Uterus (tissue), 4 donors: ENCODE data around the gene TFF1. TPM values are rescaled to one million over a fixed set of nuclear protein-coding genes. Genes with fewer than 3 reads are reported as not detected.

Experiments used
- DNase-seq, 2 donors: peaks; one replicate each; pipeline ENCODE4 v3.0.0-alpha.2; 2019 to 2020
- H3K27ac ChIP-seq, 2 donors: fragments of 200-600 bp; sonication (generic); 1 replicate in 1 of 2; 2 replicates in 1 of 2; pipeline ENCODE4 v1.5.1; 2016 to 2018
- H3K27me3 ChIP-seq, 2 donors: fragments of 200-600 bp; sonication (generic); one replicate each; pipeline ENCODE4 v1.5.1; 2018 to 2019; ENCODE audit warnings: control low read depth in 1 of 2
- H3K36me3 ChIP-seq, 2 donors: fragments of 200-600 bp; sonication (generic); one replicate each; pipeline ENCODE4 v1.5.1; 2019; ENCODE audit warnings: control low read depth in 1 of 2
- H3K4me1 ChIP-seq, 2 donors: fragments of 200-600 bp; sonication (generic); one replicate each; pipeline ENCODE4 v1.5.1; 2018 to 2019; ENCODE audit warnings: control low read depth in 1 of 2
- H3K4me3 ChIP-seq, 2 donors: fragments of 200-600 bp; sonication (generic); 1 replicate in 1 of 2; 2 replicates in 1 of 2; pipeline ENCODE4 v1.5.1; 2018 to 2019; ENCODE audit warnings: mild to moderate bottlenecking in 1 of 2
- H3K9me3 ChIP-seq, 2 donors: fragments of 200-600 bp; sonication (generic); one replicate each; pipeline ENCODE4 v1.5.1; 2019; ENCODE audit warnings: control low read depth in 1 of 2
- POLR2A ChIP-seq, 2 donors: fragments of 450-650 bp; IDR thresholded peaks; one replicate each; pipeline ENCODE4 v1.6.1; 2016; ENCODE audit warnings: antibody characterized with exemption in 2 of 2, mild to moderate bottlenecking in 1 of 2, moderate library complexity in 1 of 2
- intact Hi-C: fragments of 100-400 bp; cut with DNase I; formaldehyde crosslinking; loops from one replicate; pipeline ENCODE4 v1.15.1; 2023; ENCODE audit warnings: low total_unique reads
- total RNA-seq, 4 donors: library from RNA; depleted of rRNA in 3 of 4; stranded (reverse); fragments of >200 nt in 3 of 4; gene quantifications; one replicate each; pipeline versions ENCODE4 v1.1.0 to v1.2.4, GENCODE V29; 2014 to 2023
- TF ChIP-seq, protein P1 (sequence below), 4 experiments: fragments of 200-600 bp in 2 of 4; fragments of 450-650 bp in 2 of 4; sonication (generic) in 2 of 4; IDR thresholded peaks; one replicate each; pipeline ENCODE4 v1.5.1; 2016 to 2019; ENCODE audit warnings: antibody characterized with exemption in 4 of 4, mild to moderate bottlenecking in 2 of 4, moderate library complexity in 1 of 4
- donor health status: DM: yes; HTN: yes; CAD: no.

The TFF1 gene
- total RNA-seq, 4 donors from 2014 or later = not detected

DNA sequence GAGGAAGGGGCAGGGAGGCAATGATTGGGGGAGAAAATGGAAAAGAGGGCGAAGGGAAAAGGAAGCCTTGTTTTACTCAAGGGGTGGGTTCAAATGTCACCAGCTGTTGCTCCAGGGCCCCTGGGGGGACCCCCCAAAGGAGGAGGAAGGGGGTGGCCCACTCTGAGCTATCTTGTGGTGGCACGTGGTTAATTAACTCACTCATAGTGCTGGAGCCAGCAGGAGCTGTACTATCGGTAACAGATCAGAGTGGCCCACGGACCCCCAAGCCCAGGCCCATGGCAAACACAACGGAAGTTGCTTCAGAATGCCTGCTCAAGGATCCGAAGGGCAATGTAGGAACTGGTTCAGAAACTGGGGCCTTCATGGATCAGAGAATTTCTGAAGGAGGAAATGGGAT, 22.8 kb downstream of the TFF1 start:
- intact Hi-C loops = no loop called here
- DNase-seq = no peak
- H3K36me3 ChIP-seq = no peaks in the 10 kb centered on the region
- H3K27ac ChIP-seq = no peak overlapping the region
- no peak overlapping the region for H3K4me3 ChIP-seq
- no peaks in the 10 kb centered on the region for H3K9me3 ChIP-seq
- no peaks in the 10 kb centered on the region for H3K27me3 ChIP-seq
- no peak for TF ChIP-seq POLR2A (IDR thresholded peaks at IDR 0.05)
- TF ChIP-seq, protein P1, sequence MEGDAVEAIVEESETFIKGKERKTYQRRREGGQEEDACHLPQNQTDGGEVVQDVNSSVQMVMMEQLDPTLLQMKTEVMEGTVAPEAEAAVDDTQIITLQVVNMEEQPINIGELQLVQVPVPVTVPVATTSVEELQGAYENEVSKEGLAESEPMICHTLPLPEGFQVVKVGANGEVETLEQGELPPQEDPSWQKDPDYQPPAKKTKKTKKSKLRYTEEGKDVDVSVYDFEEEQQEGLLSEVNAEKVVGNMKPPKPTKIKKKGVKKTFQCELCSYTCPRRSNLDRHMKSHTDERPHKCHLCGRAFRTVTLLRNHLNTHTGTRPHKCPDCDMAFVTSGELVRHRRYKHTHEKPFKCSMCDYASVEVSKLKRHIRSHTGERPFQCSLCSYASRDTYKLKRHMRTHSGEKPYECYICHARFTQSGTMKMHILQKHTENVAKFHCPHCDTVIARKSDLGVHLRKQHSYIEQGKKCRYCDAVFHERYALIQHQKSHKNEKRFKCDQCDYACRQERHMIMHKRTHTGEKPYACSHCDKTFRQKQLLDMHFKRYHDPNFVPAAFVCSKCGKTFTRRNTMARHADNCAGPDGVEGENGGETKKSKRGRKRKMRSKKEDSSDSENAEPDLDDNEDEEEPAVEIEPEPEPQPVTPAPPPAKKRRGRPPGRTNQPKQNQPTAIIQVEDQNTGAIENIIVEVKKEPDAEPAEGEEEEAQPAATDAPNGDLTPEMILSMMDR (IDR thresholded peaks at IDR 0.05) = no peak
- H3K4me1 ChIP-seq = no peaks in the 10 kb centered on the region

DNA sequence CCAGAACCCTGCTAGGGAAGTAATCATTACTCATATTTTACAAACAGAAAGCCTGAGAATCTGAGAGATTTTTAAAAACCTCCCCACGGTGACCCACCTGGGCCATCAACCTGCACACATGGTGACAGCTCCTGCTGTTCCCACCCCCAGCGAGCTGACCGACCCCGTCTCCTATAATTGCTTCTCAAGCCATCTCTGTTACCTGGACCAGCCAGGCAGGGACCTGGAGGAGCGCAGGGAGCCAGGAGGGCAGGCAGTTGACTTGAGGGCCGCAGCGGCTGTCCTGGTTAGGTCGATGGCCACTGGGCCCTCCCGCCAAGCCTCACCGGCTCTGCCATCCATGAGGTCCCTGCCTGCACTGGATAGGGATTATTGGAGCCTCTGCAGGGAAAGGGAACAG, 23.2 kb downstream of the TFF1 start:
- DNase-seq = no peak
- Histone ChIP-seq H3K9me3 (no peaks in the 10 kb centered on the region), H3K27me3 (no peaks in the 10 kb centered on the region), H3K4me1 (no peaks in the 10 kb centered on the region), H3K4me3 (no peak overlapping the region), H3K27ac (no peak overlapping the region), H3K36me3 (no peaks in the 10 kb centered on the region)
- intact Hi-C loops = no loop called here
- TF ChIP-seq, protein P1 (IDR thresholded peaks at IDR 0.05) = no peak
- no peak for TF ChIP-seq POLR2A (IDR thresholded peaks at IDR 0.05)

DNA sequence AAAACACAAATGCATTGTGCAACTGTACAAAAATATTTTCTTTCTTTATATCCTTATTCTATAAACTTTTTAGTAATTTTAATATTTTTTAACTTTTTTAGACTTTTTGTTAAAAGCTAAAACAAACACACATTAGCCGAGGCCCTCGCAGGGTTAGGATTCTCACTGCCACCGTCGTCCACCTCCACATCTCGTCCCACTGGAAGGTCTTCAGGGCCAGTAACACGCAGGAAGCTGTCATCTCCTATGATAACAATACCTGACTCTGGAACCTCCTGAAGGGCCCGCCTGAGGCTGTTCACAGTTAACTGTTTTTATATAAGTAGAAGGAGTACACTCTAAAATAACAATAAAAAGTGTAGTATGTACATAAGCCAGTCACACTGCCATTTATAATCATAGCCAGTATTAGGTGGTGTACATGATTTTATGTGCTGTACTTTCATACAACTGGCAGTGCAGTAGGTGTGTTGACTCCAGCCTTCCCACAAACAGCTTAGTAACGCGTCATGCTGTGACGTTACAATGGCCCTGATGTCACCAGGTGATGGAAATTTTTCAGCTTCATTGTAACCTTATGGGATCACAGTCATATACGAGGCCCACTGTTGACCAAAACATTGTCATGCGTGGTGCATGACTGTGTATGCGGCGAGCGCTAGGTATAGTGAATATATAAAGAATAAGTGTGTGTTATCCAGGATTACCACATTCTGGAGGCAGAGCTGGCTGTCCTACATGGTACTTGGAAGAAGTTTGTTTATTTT, 24.4 kb downstream of the TFF1 start:
- H3K4me1 ChIP-seq = no peaks in the 10 kb centered on the region
- H3K27me3 ChIP-seq = no peaks in the 10 kb centered on the region
- no peak for DNase-seq
- no peaks in the 10 kb centered on the region for H3K36me3 ChIP-seq
- no peaks in the 10 kb centered on the region for H3K9me3 ChIP-seq
- intact Hi-C loops = no loop called here
- TF ChIP-seq POLR2A (IDR thresholded peaks at IDR 0.05) = no peak
- TF ChIP-seq, protein P1 (IDR thresholded peaks at IDR 0.05) = no peak
- H3K27ac ChIP-seq = no peak overlapping the region
- H3K4me3 ChIP-seq = no peak overlapping the region

DNA sequence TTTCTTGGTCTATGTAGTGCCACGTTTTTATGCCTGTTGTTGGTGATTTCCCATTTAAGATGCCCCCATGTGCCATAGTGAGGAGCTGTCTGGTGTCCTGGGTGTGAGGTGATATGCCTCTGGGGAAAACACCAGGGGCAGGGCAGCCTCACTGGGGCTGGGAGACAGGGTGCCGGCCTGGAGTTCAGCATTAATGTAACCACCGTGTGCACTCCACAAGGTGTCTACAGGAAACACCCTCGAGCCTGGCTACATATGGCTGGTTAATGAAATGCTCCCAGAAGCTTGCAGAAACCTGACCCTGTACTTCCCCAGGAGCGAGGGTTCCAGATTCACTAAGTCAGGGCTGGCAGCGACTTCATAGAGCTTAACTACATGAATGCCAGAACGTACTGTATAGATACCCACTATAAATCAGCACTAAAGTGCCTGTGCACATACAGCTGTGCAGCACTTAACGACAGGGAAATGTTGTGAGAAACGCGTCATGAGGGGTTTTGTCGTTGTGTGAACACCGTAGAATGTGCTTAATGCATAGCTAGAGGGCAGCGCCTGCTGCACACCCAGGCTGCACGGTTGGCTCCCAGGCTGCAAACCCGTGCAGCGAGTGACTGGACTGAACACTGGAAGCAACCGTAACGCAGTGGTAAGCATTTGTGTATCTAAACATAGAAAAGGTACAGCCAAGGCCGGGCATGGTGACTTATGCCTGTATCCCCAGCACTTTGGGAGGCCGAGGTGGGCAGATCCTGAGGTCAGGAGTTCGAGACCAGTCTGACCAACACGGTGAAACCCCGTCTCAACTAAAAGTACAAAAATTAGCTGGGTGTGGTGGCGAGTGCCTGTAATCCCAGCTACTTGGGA, 25.9 kb downstream of the TFF1 start:
- TF ChIP-seq POLR2A (IDR thresholded peaks at IDR 0.05) = no peak
- TF ChIP-seq, protein P1 (IDR thresholded peaks at IDR 0.05) = no peak
- intact Hi-C loops = no loop called here
- H3K36me3 ChIP-seq = no peaks in the 10 kb centered on the region
- H3K4me3 ChIP-seq = no peak overlapping the region
- H3K27me3 ChIP-seq = peaks cover 0 to under 1% of the 10 kb centered on the region in 2 donors
- H3K9me3 ChIP-seq = no peaks in the 10 kb centered on the region
- H3K27ac ChIP-seq = no peak overlapping the region
- no peaks in the 10 kb centered on the region for H3K4me1 ChIP-seq
- DNase-seq = peak in 1 of 2 donors; percentile 1
